HCT116 (cell line): ENCODE data around the gene KIRREL1. TPM values are rescaled to one million over a fixed set of nuclear protein-coding genes. Genes with fewer than 3 reads are reported as not detected.

Experiments
- ATAC-seq: fragments of 200-7000 bp; cut with Tn5 transposase; 2 replicates; pipeline ENCODE4 v1.9.1; 2020; ENCODE audit warnings: mild to moderate bottlenecking, moderate library complexity
- BruUV-seq: library from RNA; stranded (reverse); fragments of 400-500 nt; replicated peaks from 2 replicates; lab custom pipeline; 2021; lab: Mats Ljungman, UMichigan
- CTCF ChIA-PET: fragments of 300-600 bp; sonication (Branson Sonifier 250); formaldehyde crosslinking; loops from one replicate; lab custom pipeline; 2021; ENCODE audit warnings: antibody characterized with exemption; lab: Charles Lee
- POLR2A ChIA-PET: fragments of 300-600, 350-600 bp; sonication (Branson Sonifier 250); formaldehyde crosslinking; loops from one replicate; lab custom pipeline; 2021; ENCODE audit warnings: antibody characterized with exemption; lab: Charles Lee
- RAD21 ChIA-PET, 2 experiments: fragments of 300-600 bp; sonication (Branson Sonifier 250); formaldehyde crosslinking; loops; one replicate each; lab custom pipeline; 2023; ENCODE audit warnings: low total read pairs in 2 of 2; ENCODE audit not compliant: uncharacterized antibody in 2 of 2, unreplicated experiment in 2 of 2, low non-redundant PET in 1 of 2; lab: Charles Lee
- DNase-seq: peaks from one replicate; pipeline ENCODE4 v3.0.0-alpha.2; 2010; ENCODE audit warnings: low read depth, low spot score
- H2AFZ ChIP-seq: fragments of 200-600 bp; shearing (Covaris generic), sonication (generic); 2 replicates; pipeline ENCODE4 v1.6.1; 2017; ENCODE audit warnings: low read depth, mixed run types, mixed read lengths, antibody characterized with exemption, low read length; ENCODE audit not compliant: poor library complexity, severe bottlenecking
- H3K27ac ChIP-seq: 2 replicates; pipeline ENCODE4 v1.5.1; 2012; ENCODE audit warnings: low read depth, low read length
- H3K27me3 ChIP-seq: fragments of 200-600 bp; sonication (generic); 2 replicates; pipeline ENCODE4 v1.6.1; 2016; ENCODE audit warnings: mixed run types, low read length, mixed read lengths; ENCODE audit not compliant: insufficient read depth
- H3K36me3 ChIP-seq, 2 experiments: fragments of 200-500 bp in 1 of 2; fragments of 200-600 bp in 1 of 2; sonication (Bioruptor generic) in 1 of 2; sonication (generic) in 1 of 2; 2 replicates each; pipeline versions ENCODE4 v1.5.1 to v1.6.1; 2014 to 2016; ENCODE audit warnings: low read length in 2 of 2, inconsistent platforms in 1 of 2, mixed read lengths in 1 of 2, mixed run types in 1 of 2; ENCODE audit not compliant: insufficient read depth in 2 of 2, control insufficient read depth in 1 of 2
- H3K4me1 ChIP-seq, 2 experiments: fragments of 200-600 bp in 1 of 2; sonication (generic) in 1 of 2; 2 replicates each; pipeline versions ENCODE4 v1.5.1 to v1.6.1; 2012 to 2017; ENCODE audit warnings: low read length in 2 of 2, inconsistent platforms in 1 of 2, mild to moderate bottlenecking in 1 of 2, mixed read lengths in 1 of 2, mixed run types in 1 of 2, moderate library complexity in 1 of 2; ENCODE audit not compliant: insufficient read depth in 2 of 2, control insufficient read depth in 1 of 2
- H3K4me2 ChIP-seq: fragments of 200-600 bp; sonication (generic); 2 replicates; pipeline ENCODE4 v1.6.1; 2017; ENCODE audit warnings: mixed run types, low read length, mixed read lengths
- H3K4me3 ChIP-seq, 2 experiments: fragments of 200-600 bp in 1 of 2; sonication (generic) in 1 of 2; replicated peaks in 1 of 2; 2 replicates each; pipeline ENCODE4 v1.5.1; 2011 to 2016; ENCODE audit warnings: low read length in 2 of 2, control low read depth in 1 of 2, low read depth in 1 of 2, mild to moderate bottlenecking in 1 of 2, mixed read lengths in 1 of 2, mixed run types in 1 of 2
- H3K79me2 ChIP-seq: fragments of 200-600 bp; sonication (generic); 2 replicates; pipeline ENCODE4 v1.6.1; 2017; ENCODE audit warnings: mild to moderate bottlenecking, mixed run types, low read length, moderate library complexity, mixed read lengths; ENCODE audit not compliant: insufficient read depth
- H3K9ac ChIP-seq: fragments of 200-600 bp; sonication (generic); 2 replicates; pipeline ENCODE4 v1.6.1; 2016; ENCODE audit warnings: low read length, mixed read lengths
- H3K9me2 ChIP-seq: fragments of 200-600 bp; sonication (generic), shearing (Covaris generic); 2 replicates; pipeline ENCODE4 v1.6.1; 2017; ENCODE audit warnings: mixed run types, mild to moderate bottlenecking, moderate library complexity; ENCODE audit not compliant: insufficient read depth
- H3K9me3 ChIP-seq, 2 experiments: fragments of 200-500 bp in 1 of 2; fragments of 200-600 bp in 1 of 2; sonication (Bioruptor generic) in 1 of 2; sonication (generic) in 1 of 2; 2 replicates each; pipeline ENCODE4 v1.6.1; 2014 to 2017; ENCODE audit warnings: low read length in 2 of 2, mixed read lengths in 2 of 2, inconsistent platforms in 1 of 2, low read depth in 1 of 2, mild to moderate bottlenecking in 1 of 2, mixed run types in 1 of 2, moderate library complexity in 1 of 2; ENCODE audit not compliant: control insufficient read depth in 1 of 2, insufficient read depth in 1 of 2
- H4K20me1 ChIP-seq: fragments of 200-600 bp; sonication (generic), shearing (Covaris generic); 2 replicates; pipeline ENCODE4 v1.6.1; 2017; ENCODE audit warnings: mixed run types, mild to moderate bottlenecking, moderate library complexity; ENCODE audit not compliant: insufficient read depth
- CBX3 ChIP-seq: IDR thresholded peaks from 2 replicates; pipeline ENCODE4 v1.6.1; 2012; ENCODE audit warnings: low read depth
- CEBPB ChIP-seq: IDR thresholded peaks from 2 replicates; pipeline ENCODE4 v1.6.1; 2012; ENCODE audit warnings: low read depth
- EGR1 ChIP-seq: IDR thresholded peaks from 2 replicates; pipeline ENCODE4 v1.6.1; 2012; ENCODE audit warnings: low read depth
- ELF1 ChIP-seq: IDR thresholded peaks from 2 replicates; pipeline ENCODE4 v1.6.1; 2012; ENCODE audit warnings: low read depth, borderline replicate concordance
- EZH2 ChIP-seq: fragments of 200-600 bp; sonication (generic); IDR thresholded peaks from 2 replicates; pipeline ENCODE4 v1.6.1; 2017; ENCODE audit warnings: antibody characterized with exemption, mixed run types
- POLR2A ChIP-seq: IDR thresholded peaks from 2 replicates; pipeline ENCODE4 v1.7.0; 2011; ENCODE audit warnings: borderline replicate concordance; ENCODE audit not compliant: insufficient read depth, insufficient read length; ENCODE audit errors: extremely low read depth
- POLR2AphosphoS5 ChIP-seq: IDR thresholded peaks from 2 replicates; pipeline ENCODE4 v1.6.1; 2011; ENCODE audit warnings: mild to moderate bottlenecking, low read depth, low read length, moderate library complexity
- SIN3A ChIP-seq: IDR thresholded peaks from 2 replicates; pipeline ENCODE4 v1.6.1; 2012; ENCODE audit warnings: low read depth
- SP1 ChIP-seq: IDR thresholded peaks from 2 replicates; pipeline ENCODE4 v1.6.1; 2012; ENCODE audit warnings: low read depth
- SRF ChIP-seq: IDR thresholded peaks from 2 replicates; pipeline ENCODE4 v1.6.1; 2012; ENCODE audit warnings: low read depth
- TCF7L2 ChIP-seq: IDR thresholded peaks from 2 replicates; pipeline ENCODE4 v1.7.0; 2011; ENCODE audit warnings: borderline replicate concordance, inconsistent platforms; ENCODE audit not compliant: insufficient read depth, insufficient read length; ENCODE audit errors: extremely low read depth
- YY1 ChIP-seq: IDR thresholded peaks from 2 replicates; pipeline ENCODE4 v1.6.1; 2011; ENCODE audit warnings: low read length, low read depth, moderate library complexity, mild to moderate bottlenecking; ENCODE audit not compliant: insufficient replicate concordance; ENCODE audit errors: extremely low read depth
- ZFX ChIP-seq: fragments of 450-650 bp; IDR thresholded peaks from 2 replicates; pipeline ENCODE4 v1.6.1; 2017
- intact Hi-C: fragments of 100-400 bp; cut with micrococcal nuclease; formaldehyde crosslinking; loops from 2 replicates; pipeline ENCODE4 v1.10.0; 2022
- total RNA-seq: library from RNA; stranded (reverse); gene quantifications from one replicate; pipeline ENCODE4 v1.2.1, GENCODE V29; 2021; ENCODE audit not compliant: unreplicated experiment
- TF ChIP-seq, protein P1 (sequence below): IDR thresholded peaks from 2 replicates; pipeline ENCODE4 v1.6.1; 2012; ENCODE audit warnings: low read depth
- TF ChIP-seq, protein P2 (sequence below): IDR thresholded peaks from 2 replicates; pipeline ENCODE4 v1.6.1; 2012
- TF ChIP-seq, protein P3 (sequence below): IDR thresholded peaks from 2 replicates; pipeline ENCODE4 v1.6.1; 2012
- TF ChIP-seq, protein P4 (sequence below): IDR thresholded peaks from 2 replicates; pipeline ENCODE4 v1.6.1; 2011; ENCODE audit warnings: mild to moderate bottlenecking, low read length, moderate library complexity; ENCODE audit not compliant: insufficient replicate concordance; ENCODE audit errors: extremely low read depth

Gene KIRREL1
- total RNA-seq, 1 experiment from 2014 or later = 20.0 TPM

DNA sequence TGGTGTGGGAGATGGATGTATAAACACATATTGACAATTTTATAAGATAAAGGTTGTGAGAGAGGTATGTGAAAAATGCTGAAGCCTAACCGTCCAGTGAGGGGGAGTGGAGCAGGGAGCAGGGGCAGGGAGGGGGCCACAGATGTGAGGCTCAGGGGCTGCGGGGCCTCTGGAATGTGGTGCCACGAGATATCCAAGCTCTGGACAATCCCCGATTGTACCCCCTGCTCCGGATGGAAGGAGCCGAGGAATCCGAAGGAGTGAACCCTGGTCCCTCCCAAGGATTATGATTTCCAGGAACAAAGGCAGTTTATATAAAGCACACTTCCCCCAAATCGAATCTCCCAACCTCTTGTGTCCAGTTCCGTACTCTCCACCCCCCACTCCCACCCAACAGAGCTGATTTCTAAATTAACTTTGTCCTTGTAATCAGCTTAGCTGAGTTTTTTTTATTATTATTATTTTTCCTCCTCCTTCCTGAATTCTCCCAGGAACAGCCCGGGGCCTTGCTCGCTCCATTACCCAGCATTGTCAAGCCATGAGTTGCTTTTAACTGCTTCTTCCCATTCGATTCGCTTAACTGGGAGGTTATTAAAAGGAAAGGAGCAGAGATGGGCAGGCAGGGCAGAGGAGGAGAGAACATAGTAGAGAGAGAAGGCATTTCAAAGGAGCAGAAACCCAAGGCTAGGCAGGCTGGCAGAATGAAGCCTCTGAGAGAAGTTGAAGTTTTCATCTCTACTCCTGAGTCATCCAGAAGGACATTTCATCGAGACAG is 9.4 kb downstream of the KIRREL1 start:
- RAD21 ChIA-PET = interaction anchor here in 1 of 2 experiments (0.9 kb wide), 1 partner anchor 11 kb away, joined by 3 read pairs; no protein-coding TSS in a partner anchor
- no peak for ATAC-seq
- peaks cover 6 to 25% of the 10 kb centered on the region in 2 experiments; a peak in 3 of 4 replicates for H3K4me1 ChIP-seq
- H3K27me3 ChIP-seq = no peaks in the 10 kb centered on the region
- H3K4me3 ChIP-seq = no peak overlapping the region
- no peak overlapping the region for H2AFZ ChIP-seq
- no TSS peak for BruUV-seq
- H3K36me3 ChIP-seq = no peaks in the 10 kb centered on the region
- peaks cover 100% of the 10 kb centered on the region for H3K79me2 ChIP-seq
- intact Hi-C loops = no loop called here
- no peak for DNase-seq
- H3K9ac ChIP-seq = no peak overlapping the region
- no peaks in the 10 kb centered on the region for H3K9me2 ChIP-seq
- POLR2A ChIA-PET = no interaction called here
- H4K20me1 ChIP-seq = no peaks in the 10 kb centered on the region
- H3K27ac ChIP-seq = no peak overlapping the region; the same call in 1 of the 2 replicates
- H3K9me3 ChIP-seq = no peaks in the 10 kb centered on the region
- no peak overlapping the region for H3K4me2 ChIP-seq
- CTCF ChIA-PET = interaction anchor here (0.9 to 1.1 kb wide), 3 partner anchors 11 to 119 kb away, joined by 3 read pairs; no protein-coding TSS in a partner anchor
- TF ChIP-seq SIN3A (no peak), TCF7L2 (no peak), CEBPB (no peak), POLR2AphosphoS5 (no peak), ZFX (no peak), EGR1 (no peak), YY1 (no peak), EZH2 (no peak), POLR2A (no peak), SRF (no peak), ELF1 (no peak), SP1 (no peak), CBX3 (no peak)
- TF ChIP-seq, protein P1, sequence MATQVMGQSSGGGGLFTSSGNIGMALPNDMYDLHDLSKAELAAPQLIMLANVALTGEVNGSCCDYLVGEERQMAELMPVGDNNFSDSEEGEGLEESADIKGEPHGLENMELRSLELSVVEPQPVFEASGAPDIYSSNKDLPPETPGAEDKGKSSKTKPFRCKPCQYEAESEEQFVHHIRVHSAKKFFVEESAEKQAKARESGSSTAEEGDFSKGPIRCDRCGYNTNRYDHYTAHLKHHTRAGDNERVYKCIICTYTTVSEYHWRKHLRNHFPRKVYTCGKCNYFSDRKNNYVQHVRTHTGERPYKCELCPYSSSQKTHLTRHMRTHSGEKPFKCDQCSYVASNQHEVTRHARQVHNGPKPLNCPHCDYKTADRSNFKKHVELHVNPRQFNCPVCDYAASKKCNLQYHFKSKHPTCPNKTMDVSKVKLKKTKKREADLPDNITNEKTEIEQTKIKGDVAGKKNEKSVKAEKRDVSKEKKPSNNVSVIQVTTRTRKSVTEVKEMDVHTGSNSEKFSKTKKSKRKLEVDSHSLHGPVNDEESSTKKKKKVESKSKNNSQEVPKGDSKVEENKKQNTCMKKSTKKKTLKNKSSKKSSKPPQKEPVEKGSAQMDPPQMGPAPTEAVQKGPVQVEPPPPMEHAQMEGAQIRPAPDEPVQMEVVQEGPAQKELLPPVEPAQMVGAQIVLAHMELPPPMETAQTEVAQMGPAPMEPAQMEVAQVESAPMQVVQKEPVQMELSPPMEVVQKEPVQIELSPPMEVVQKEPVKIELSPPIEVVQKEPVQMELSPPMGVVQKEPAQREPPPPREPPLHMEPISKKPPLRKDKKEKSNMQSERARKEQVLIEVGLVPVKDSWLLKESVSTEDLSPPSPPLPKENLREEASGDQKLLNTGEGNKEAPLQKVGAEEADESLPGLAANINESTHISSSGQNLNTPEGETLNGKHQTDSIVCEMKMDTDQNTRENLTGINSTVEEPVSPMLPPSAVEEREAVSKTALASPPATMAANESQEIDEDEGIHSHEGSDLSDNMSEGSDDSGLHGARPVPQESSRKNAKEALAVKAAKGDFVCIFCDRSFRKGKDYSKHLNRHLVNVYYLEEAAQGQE = no peak
- TF ChIP-seq, protein P2, sequence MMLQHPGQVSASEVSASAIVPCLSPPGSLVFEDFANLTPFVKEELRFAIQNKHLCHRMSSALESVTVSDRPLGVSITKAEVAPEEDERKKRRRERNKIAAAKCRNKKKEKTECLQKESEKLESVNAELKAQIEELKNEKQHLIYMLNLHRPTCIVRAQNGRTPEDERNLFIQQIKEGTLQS = no peak
- TF ChIP-seq, protein P3, sequence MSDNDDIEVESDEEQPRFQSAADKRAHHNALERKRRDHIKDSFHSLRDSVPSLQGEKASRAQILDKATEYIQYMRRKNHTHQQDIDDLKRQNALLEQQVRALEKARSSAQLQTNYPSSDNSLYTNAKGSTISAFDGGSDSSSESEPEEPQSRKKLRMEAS = no peak
- TF ChIP-seq, protein P4, sequence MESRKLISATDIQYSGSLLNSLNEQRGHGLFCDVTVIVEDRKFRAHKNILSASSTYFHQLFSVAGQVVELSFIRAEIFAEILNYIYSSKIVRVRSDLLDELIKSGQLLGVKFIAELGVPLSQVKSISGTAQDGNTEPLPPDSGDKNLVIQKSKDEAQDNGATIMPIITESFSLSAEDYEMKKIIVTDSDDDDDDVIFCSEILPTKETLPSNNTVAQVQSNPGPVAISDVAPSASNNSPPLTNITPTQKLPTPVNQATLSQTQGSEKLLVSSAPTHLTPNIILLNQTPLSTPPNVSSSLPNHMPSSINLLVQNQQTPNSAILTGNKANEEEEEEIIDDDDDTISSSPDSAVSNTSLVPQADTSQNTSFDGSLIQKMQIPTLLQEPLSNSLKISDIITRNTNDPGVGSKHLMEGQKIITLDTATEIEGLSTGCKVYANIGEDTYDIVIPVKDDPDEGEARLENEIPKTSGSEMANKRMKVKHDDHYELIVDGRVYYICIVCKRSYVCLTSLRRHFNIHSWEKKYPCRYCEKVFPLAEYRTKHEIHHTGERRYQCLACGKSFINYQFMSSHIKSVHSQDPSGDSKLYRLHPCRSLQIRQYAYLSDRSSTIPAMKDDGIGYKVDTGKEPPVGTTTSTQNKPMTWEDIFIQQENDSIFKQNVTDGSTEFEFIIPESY = no peak
